ENCODE measurements around the gene VAC14.

The VAC14 gene

DNA sequence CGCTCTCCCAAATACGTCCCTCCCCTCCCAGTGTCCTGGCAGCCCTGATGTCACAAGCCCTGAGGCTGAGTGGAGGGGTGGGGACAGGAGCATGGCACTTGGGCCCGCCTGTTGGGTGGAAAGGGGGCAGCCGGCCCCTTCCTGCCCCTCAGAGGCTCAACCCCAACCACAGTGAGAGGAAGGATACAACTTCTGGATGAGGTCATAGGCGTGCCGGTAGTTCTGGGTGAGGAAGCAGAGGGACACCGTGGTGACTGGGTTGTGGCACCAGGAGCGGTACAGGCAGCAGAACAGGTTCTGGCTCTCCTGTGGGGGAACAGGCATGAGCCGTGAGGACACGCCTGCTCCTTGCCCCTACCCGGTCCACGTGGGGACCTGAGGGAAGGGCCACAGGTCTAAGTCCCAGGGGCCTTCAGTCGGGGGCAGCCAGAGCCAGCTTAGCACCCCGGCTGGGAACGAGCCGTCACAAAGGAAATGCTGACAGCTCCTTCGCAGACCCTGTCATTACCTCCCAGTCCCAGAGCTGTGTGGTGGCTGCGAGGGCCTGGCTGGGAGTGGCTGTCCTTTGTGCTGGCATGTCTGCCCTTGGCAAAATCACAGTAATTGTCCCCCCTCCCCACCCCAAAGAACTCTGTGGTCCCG lies 103.9 kb downstream of the VAC14 start:
- TF ChIP-seq, protein P1, sequence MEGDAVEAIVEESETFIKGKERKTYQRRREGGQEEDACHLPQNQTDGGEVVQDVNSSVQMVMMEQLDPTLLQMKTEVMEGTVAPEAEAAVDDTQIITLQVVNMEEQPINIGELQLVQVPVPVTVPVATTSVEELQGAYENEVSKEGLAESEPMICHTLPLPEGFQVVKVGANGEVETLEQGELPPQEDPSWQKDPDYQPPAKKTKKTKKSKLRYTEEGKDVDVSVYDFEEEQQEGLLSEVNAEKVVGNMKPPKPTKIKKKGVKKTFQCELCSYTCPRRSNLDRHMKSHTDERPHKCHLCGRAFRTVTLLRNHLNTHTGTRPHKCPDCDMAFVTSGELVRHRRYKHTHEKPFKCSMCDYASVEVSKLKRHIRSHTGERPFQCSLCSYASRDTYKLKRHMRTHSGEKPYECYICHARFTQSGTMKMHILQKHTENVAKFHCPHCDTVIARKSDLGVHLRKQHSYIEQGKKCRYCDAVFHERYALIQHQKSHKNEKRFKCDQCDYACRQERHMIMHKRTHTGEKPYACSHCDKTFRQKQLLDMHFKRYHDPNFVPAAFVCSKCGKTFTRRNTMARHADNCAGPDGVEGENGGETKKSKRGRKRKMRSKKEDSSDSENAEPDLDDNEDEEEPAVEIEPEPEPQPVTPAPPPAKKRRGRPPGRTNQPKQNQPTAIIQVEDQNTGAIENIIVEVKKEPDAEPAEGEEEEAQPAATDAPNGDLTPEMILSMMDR (IDR thresholded peaks at IDR 0.05; ENCODE audit: low read depth, low read length, missing control alignments): no peak
- no peak for DNase-seq (ENCODE audit: low read depth)
- in situ Hi-C loops (cut with HindIII; ENCODE audit: low sequenced_read_pairs): loop anchor here (5.0 kb wide), 1 partner anchor 65 kb away; no protein-coding TSS in a partner anchor
- no peak overlapping the region for H3K4me3 ChIP-seq (ENCODE audit: low read depth, low read length)

DNA sequence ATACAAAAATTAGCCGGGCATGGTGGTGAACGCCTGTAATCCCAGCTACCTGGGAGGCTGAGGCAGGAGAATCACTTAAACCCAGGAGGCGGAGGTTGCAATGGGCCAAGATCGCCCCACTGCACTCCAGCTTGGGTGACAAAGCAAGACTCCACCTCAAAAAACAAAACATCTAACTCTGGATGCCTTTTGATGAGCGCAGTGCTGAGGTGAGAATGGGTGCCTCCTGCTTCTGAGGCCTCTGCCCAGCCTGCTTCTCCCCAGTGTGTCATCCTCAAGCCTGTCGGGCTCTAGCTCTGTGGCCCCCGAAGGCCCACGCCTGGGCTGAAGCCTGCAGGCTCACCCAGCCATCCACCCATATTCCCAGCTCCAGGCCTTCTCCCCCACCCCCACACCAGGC lies 104.6 kb downstream of the VAC14 start:
- TF ChIP-seq, protein P1 (IDR thresholded peaks at IDR 0.05; ENCODE audit: low read depth, low read length, missing control alignments): no peak
- in situ Hi-C loops (cut with HindIII; ENCODE audit: low sequenced_read_pairs): loop anchor here (5.0 kb wide), 1 partner anchor 66 kb away; no protein-coding TSS in a partner anchor
- DNase-seq (ENCODE audit: low read depth): no peak
- H3K4me3 ChIP-seq (ENCODE audit: low read depth, low read length): no peak overlapping the region

- in situ Hi-C loops (cut with HindIII; ENCODE audit: low sequenced_read_pairs): loop anchor here (5.0 kb wide), 1 partner anchor 67 kb away; no protein-coding TSS in a partner anchor
- TF ChIP-seq, protein P1 (IDR thresholded peaks at IDR 0.05; ENCODE audit: low read depth, low read length, missing control alignments): no peak
- no peak for DNase-seq (ENCODE audit: low read depth)
- no peak overlapping the region for H3K4me3 ChIP-seq (ENCODE audit: low read depth, low read length)
These were observed 105.5 kb downstream of the VAC14 start for GRCh38 chr16:70695331-70696070.

DNA sequence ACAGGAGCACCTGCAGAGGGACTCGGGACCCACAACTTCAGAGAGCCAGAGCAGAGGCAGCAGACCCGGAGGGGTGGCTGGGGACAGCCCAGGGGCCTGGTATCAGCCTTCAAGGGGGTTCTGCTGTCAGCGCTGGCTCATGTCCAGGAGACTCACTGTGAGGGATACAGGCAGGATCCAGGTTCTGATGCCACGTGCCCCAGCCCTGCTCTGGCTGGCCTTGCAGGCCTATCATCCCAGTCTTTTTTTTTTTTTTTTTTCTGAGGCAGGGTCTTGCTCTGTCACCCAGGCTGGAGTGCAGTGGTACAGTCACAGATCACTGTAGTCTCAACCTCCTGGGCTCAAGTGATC lies 106.1 kb downstream of the VAC14 start:
- H3K4me3 ChIP-seq (ENCODE audit: low read depth, low read length): no peak overlapping the region
- TF ChIP-seq, protein P1 (IDR thresholded peaks at IDR 0.05; ENCODE audit: low read depth, low read length, missing control alignments): no peak
- in situ Hi-C loops (cut with HindIII; ENCODE audit: low sequenced_read_pairs): loop anchor here (5.0 kb wide), 1 partner anchor 67 kb away; no protein-coding TSS in a partner anchor
- DNase-seq (ENCODE audit: low read depth): no peak

GRCh38 chr16:70694088-70694867 lies 106.7 kb downstream of the VAC14 start:
- peak; percentile 44 for DNase-seq (ENCODE audit: low read depth)
- in situ Hi-C loops (cut with HindIII; ENCODE audit: low sequenced_read_pairs): no loop called here
- TF ChIP-seq, protein P1 (IDR thresholded peaks at IDR 0.05; ENCODE audit: low read depth, low read length, missing control alignments): no peak
- H3K4me3 ChIP-seq (ENCODE audit: low read depth, low read length): no peak overlapping the region

DNA sequence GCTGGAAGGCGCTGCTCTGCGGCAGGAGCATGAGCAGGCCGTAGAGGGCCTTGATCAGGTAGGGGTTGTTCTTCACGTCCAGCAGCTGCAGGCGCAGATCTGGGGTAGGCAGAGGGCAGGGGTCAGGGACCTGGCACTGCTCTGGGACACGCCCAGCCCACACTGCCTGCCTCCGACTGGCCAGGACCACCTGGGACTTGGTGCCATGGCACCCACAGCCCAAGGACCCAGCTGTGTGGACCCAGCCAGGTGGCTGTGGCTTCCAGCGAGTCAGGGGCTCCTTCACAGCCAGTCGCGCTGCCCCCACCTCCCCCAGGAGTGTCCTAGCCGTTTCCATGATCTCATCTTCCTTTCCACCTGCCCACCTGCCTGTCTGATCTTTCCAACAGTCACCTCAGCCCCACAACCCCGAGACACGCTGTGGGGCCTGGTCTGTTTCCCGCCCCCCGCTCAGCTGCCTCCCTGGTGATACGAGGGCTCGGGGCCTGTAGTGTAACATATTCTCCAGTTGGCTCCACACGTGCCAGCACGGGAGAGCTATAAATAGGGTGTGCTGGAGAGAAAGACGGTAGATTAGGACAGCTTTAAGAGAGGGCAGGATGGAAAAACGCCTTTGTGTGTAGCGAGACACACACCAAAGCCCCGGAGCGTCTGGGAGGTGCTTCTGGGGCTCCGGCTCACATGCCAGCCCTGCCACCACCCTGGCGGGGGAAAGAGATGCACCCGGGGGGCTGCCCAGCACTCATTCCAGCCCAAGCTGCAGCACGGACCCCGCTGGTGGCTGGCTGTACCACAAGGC lies 107.9 kb downstream of the VAC14 start:
- TF ChIP-seq, protein P1 (IDR thresholded peaks at IDR 0.05; ENCODE audit: low read depth, low read length, missing control alignments): no peak
- DNase-seq (ENCODE audit: low read depth): no peak
- in situ Hi-C loops (cut with HindIII; ENCODE audit: low sequenced_read_pairs): no loop called here
- no peak overlapping the region for H3K4me3 ChIP-seq (ENCODE audit: low read depth, low read length)

Measured in astrocyte of the cerebellum (primary cell).